GM21723 (cell line): ENCODE data around the gene SUPT16H.

Experiments
- ATAC-seq: cut with Tn5 transposase; IDR thresholded peaks from one replicate; pipeline ENCODE4 v1.9.1; 2021; ENCODE audit warnings: mild to moderate bottlenecking, moderate library complexity; ENCODE audit not compliant: unreplicated experiment

SUPT16H gene

DNA sequence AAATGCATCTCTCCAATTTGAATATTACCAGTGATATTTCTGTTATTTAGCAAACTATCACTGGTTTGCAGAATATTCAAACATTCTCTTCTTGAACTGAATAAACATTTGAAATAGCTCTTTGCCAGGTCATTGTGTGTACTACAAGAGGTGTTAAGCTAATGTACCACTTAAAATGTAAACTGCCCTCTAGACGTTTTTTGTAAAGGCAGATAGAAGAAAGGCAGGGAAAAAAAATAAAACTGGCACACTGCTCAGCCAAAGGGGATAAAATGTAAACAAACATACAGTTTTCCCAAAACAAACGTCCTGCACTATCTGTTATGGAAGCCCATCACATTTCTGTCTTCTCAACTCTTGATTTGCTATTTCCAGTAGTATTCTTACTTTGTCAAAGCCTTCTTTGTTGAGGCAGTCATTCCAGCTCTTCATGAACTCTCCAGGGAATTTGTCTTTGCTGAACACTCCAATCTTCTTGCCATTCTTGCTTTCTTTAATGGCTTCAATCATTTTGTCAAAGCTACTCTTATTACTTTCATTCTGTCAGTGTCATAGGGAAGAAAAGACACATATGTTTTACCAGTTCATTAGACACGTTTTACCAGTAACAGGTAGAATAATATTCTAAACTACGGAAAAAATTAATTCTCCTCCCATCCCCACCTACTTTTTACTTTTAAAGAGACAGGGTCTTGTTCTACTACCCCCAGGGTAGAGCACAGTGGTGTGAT lies 13.7 kb downstream of the SUPT16H start:
- ATAC-seq = no peak

DNA sequence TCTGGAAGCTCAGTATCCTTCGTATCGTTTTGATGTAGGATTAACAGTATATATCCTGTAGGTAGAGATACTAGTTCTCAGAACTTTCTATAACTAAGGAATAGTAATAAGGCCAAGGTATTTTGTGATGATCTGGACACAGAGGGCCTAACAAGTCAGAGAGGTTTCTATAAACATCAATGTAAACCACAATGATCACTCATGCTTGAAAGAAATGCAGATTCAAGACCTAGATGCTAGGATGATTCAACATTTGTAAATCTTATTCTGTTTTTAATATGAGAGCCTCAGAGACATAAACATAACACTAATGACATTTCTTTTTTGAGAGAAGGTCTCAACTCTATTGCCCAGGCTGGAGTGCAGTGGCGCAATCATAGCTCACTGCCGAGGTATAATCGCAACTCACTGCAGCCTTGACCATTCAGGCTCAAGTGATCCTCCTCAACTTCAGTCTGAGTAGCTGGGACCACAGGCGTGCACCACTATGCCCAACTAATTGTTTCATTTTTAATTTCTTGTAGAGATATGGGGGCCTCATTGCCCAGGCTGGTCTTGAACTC lies 16.2 kb downstream of the SUPT16H start:
- no peak for ATAC-seq

DNA sequence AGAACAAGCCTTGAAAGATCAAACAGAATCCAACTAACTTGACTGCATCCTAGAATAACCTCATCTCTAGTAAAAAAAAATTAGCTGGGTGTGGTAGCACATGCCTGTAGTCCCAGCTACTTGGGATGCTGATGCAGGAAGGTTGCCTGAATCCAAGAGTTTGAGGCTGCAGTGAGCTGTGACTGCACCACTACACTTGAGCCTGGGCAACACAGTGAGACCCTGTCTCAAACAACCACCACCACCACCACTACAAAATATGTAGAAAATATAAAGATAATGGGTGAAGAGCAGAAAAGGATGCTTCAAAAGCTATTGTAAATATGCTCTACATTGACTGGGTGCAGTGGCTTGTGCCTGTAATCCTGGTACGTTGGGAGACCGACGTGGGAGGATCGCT lies 27.3 kb downstream of the SUPT16H start:
- no peak for ATAC-seq

GRCh38 chr14:21352587-21352986 lies 31.2 kb downstream of the SUPT16H start:
- ATAC-seq = no peak

- no peak for ATAC-seq
Measured at GRCh38 chr14:21350539-21350938, 33.3 kb downstream of the SUPT16H start.

GRCh38 chr14:21347201-21347600 lies 36.6 kb downstream of the SUPT16H start:
- no peak for ATAC-seq

DNA sequence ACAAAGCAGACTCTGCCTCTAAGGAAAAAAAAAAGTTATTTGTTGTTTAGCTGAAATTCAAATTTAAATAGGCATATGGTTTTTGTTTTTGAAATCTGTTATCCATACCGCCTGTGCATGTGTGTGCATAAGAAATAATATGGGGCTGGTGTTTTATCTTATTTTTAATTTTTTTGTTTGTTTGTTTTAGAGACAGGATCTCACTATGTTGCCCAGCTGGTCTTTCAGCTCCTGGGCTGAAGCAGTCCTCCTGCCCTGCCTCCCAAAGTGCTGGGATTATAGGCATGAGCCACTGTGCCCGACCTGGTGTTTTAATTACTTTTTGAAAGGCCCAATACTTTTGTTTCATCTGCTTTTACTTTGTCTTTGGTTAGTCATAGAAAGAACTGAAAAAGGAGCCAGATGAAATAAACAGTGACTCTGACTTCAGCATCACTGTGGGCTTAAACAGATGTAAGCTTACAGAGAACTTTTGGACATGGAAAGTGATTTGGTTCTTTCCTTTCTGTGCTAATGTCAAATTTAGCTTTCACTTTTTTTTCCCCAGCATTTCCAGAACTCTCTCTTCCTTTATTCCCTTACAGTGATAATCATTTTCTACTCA lies 37.2 kb downstream of the SUPT16H start:
- no peak for ATAC-seq

DNA sequence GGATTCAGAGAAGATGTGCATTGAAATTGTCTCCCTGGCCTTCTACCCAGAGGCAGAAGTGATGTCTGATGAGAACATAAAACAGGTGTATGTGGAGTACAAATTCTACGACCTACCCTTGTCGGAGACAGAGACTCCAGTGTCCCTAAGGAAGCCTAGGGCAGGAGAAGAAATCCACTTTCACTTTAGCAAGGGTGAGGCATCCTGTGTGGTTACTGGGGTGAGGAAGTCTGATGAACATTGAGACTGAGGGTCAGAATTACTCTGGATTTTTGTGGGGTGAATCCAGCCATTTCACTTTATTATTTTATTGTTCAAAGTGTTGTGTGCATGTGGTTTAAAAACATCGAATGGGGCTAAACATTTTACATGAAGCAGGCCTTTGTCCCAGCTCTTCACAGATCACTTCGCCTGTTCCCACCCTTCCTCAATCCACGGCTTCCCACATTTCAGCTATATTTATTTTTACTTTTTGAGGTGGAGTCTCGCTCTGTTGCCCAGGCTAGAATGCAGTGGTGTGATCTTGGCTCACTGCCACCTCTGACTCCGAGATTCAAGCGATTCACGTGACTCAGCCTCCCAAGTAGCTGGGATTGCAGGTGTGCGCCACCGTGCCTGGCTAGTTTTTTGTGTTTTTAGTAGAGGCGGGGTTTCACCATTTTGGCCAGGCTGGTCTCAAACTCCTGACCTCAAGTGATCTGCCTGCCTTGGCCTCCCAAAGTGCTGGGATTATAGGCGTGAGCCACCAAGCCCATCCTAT lies 40.6 kb downstream of the SUPT16H start:
- no peak for ATAC-seq

DNA sequence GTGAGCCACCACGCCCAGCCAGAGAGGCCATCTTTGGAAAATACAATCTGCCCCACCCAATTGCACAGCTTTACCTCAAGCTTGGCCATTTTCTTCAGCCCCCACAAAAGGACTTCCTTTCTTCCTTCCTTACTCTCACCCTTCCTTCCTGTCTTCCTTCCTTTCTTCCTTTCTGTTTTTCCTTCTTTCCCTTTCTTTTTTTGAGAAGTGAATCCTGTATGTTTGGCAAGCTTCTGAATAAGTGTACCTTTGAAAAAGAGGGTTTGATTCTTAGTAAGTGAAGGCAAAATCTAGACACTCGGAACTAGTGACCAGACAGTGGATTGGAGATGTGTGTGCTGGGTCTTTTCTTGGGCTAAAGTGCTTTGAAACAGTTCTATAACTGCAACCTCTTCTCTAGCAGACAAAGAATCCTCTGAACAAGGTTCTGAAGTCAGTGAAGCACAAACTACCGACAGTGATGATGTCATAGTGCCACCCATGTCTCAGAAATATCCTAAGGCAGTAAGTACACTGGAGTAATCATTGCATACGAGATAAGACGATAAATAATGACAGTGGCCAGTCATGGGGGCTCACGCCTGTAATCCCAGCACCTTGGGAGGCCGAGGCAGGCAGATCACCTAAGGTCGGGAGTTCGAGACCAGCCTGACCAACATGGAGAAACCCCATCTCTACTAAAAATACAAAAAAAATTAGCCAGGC lies 49.5 kb downstream of the SUPT16H start:
- no peak for ATAC-seq

DNA sequence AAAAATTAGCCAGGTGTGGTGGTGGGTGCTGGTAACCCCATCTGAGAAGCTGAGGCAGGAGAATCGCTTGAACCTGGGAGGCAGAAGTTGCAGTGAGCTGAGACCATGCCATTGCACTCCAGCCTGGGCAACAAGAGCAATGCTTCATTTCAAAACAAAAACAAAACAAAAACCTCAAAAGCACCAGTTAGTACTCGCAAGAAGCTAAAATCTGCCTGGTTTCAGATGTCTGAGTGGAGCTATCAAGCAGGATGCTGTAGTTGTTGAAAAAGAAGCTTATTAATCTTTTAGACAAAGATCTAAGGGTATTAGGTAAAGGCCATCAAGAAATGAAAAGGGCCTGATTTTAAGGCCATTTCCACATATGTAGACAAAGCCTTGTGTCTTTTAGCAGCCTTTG lies 50.9 kb downstream of the SUPT16H start:
- ATAC-seq = no peak

GRCh38 chr14:21326972-21327371 lies 56.8 kb downstream of the SUPT16H start:
- ATAC-seq = no peak

- no peak for ATAC-seq
Measured at GRCh38 chr14:21322716-21323115, 61.1 kb downstream of the SUPT16H start.

- no peak for ATAC-seq
Measured at GRCh38 chr14:21320913-21321312, 62.9 kb downstream of the SUPT16H start.

- no peak for ATAC-seq
Measured at GRCh38 chr14:21317398-21317797, 66.4 kb downstream of the SUPT16H start.

DNA sequence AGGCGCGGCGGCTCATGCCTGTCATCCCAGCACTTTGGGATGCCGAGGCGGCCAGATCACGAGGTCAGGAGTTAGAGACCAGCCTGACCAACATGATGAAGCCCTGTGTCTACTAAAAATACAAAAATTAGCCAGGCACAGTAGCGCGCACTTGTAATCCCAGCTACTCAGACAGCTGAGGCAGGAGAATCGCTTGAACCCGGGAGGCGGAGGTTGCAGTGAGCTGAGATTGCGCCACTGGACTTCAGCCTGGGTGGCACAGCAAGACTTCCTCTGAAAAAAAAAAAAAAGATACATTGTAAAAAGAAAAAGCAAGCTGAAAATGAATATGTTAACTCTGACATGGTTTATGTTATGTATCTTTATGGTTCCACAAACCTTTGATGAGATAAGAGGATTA lies 70.3 kb downstream of the SUPT16H start:
- no peak for ATAC-seq

DNA sequence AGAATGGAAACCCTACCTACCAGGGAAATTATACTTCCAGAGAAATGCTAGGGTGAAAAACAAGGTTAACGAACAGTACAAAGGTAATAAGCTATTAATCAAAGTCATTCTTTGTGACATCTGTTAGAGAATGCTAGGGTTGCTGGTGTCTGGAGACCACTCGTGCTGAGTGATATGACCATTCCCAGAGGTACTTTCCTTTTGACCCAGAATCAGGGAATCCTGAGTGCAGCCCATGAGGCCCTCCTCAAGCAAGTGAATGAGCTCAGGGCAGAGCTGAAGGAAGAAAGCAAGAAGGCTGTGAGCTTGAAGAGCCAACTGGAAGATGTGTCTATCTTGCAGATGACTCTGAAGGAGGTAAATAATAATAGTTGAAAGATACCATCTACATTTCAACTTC lies 72.2 kb downstream of the SUPT16H start:
- ATAC-seq = no peak

GRCh38 chr14:21309956-21310355 lies 73.9 kb downstream of the SUPT16H start:
- ATAC-seq = no peak

DNA sequence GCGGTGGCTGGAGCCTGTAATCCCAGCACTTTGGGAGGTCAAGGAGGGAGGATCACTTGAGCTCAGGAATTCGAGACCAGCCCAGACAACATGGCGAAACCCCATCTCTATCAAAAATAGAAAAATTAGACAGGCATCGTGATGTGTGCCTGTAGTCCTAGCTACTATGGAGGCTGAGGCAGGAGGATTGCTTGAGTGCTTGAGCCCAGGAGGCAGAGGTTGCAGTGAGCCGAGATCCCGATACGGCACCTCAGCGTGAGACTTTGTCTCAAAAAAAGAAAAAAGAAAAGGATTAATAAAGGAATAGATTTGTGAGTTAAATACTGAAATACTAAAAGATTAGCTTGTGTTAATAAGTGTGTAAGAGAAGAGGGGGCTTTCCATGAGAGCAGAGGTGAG lies 74.6 kb downstream of the SUPT16H start:
- ATAC-seq = no peak

- ATAC-seq = peak; percentile 88
Measured at GRCh38 chr14:21308479-21309237, 75.2 kb downstream of the SUPT16H start.

- ATAC-seq = peak; percentile 36
Measured at GRCh38 chr14:21308132-21308478, 75.7 kb downstream of the SUPT16H start.
